NB4 (cell line): ENCODE data around the gene CFD.

Experiments used
- POLR2A ChIP-seq: IDR thresholded peaks from 2 replicates; pipeline ENCODE4 v1.6.1; 2011; ENCODE audit warnings: mild to moderate bottlenecking; ENCODE audit not compliant: insufficient read length; ENCODE audit errors: extremely low read depth
- TF ChIP-seq, protein P1 (sequence below): IDR thresholded peaks from 2 replicates; pipeline ENCODE4 v1.6.1; 2011; ENCODE audit warnings: low read depth, low read length
- TF ChIP-seq, protein P2 (sequence below): IDR thresholded peaks from one replicate; pipeline ENCODE4 v1.5.1; 2012; ENCODE audit warnings: low read depth, low read length

DNA sequence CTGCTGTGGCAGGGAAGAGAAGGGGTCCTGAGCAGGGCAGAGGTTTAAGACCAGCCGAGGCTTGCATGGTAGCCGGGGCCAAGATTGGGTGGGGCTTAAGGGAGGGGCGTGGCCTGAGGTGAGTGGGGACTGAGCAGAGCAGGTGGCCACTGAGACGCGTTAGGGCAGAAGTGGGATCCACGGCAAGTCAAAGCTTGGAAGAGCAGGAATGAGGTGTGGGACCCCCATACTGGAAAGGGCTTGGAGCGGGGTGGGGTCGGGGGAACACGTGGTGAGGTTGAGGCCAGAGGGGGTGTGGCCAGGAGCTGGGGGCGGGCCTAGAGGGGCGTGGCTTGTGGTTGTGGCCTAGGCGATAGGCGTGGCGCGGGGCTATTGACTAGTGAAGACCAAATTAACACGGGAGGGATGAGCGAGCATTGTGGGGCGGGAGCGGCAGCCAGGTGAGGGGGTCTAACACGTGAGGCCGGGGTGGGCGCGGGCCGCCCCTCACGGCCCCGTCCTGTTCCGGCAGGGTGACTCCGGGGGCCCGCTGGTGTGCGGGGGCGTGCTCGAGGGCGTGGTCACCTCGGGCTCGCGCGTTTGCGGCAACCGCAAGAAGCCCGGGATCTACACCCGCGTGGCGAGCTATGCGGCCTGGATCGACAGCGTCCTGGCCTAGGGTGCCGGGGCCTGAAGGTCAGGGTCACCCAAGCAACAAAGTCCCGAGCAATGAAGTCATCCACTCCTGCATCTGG lies 3.3 kb downstream of the CFD start:
- TF ChIP-seq, protein P1, sequence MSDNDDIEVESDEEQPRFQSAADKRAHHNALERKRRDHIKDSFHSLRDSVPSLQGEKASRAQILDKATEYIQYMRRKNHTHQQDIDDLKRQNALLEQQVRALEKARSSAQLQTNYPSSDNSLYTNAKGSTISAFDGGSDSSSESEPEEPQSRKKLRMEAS = no peak
- TF ChIP-seq, protein P2, sequence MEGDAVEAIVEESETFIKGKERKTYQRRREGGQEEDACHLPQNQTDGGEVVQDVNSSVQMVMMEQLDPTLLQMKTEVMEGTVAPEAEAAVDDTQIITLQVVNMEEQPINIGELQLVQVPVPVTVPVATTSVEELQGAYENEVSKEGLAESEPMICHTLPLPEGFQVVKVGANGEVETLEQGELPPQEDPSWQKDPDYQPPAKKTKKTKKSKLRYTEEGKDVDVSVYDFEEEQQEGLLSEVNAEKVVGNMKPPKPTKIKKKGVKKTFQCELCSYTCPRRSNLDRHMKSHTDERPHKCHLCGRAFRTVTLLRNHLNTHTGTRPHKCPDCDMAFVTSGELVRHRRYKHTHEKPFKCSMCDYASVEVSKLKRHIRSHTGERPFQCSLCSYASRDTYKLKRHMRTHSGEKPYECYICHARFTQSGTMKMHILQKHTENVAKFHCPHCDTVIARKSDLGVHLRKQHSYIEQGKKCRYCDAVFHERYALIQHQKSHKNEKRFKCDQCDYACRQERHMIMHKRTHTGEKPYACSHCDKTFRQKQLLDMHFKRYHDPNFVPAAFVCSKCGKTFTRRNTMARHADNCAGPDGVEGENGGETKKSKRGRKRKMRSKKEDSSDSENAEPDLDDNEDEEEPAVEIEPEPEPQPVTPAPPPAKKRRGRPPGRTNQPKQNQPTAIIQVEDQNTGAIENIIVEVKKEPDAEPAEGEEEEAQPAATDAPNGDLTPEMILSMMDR = no peak
- no peak for TF ChIP-seq POLR2A
